HG02981 (cell line): ENCODE results near the gene RASGRP4.

Experiments
- ATAC-seq: cut with Tn5 transposase; IDR thresholded peaks from one replicate; pipeline ENCODE4 v1.9.1; 2021; ENCODE audit warnings: mild to moderate bottlenecking, moderate library complexity; ENCODE audit not compliant: unreplicated experiment

RASGRP4 gene

DNA sequence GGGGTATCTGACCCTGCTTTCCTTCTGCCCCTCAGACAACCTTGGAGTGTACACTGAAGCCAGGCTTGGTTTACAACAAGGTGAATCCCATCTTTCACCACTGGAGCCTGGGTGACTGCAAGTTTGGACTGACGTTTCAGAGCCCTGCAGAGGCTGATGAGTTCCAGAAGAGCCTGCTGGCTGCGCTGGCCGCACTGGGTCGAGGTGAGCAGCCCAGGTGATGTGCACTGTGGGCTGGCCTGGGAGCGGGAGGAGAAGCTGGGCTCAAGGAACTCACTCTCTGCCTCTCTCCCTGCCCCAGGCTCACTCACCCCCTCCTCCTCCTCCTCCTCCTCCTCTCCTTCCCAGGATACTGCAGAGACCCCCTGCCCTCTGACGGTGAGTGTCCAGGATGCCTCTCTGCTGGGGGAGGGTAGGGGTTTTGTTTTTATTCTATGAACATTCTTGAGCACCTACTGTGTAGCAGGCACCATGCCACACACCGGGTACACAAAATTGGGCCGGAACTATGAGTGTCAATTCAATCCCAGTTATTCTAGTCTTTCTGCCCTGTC is 34.0 kb downstream of the RASGRP4 start:
- no peak for ATAC-seq

- no peak for ATAC-seq
Measured at GRCh38 chr19:38389957-38390924, 35.8 kb downstream of the RASGRP4 start.

DNA sequence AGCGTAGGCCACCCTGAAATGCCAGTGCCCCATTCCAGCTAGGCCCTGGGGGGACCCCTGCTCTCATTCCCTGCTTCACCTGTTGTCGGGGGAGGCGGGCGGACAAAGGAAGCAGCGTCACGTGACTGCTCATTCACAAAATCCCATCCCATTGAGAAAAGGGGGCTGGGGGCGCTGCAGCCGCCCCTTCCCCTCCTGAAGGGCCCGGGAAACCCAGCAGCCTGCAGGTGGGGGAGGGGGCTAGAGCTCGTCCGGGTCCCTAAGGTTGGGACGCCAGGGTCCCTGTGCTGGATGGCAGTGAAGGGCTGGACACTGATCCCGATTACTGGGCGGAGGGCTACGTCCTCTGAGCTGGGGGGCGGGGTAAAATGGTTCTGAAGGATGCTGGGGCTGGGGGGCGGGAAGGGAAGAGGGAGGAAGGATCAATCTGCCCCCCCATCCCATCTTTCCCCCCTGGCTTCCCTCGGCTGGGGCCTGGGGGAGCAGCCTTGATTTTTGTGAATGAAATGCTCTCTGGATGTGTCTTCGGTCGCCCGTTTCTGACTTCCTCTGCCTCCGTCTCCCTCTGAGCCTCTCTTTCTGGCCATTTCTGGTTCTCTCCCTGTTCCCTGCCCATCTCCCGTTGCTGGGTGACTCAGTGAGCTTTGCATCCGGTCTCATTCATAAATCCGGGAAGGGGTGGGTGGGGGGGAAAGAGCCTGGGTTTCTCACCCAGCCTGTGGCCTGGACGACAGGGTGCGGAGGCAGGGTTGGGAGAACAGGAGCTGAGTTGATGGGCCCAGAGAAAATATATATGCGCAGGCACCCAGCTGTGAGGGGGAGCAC is 36.7 kb downstream of the RASGRP4 start:
- ATAC-seq: no peak

DNA sequence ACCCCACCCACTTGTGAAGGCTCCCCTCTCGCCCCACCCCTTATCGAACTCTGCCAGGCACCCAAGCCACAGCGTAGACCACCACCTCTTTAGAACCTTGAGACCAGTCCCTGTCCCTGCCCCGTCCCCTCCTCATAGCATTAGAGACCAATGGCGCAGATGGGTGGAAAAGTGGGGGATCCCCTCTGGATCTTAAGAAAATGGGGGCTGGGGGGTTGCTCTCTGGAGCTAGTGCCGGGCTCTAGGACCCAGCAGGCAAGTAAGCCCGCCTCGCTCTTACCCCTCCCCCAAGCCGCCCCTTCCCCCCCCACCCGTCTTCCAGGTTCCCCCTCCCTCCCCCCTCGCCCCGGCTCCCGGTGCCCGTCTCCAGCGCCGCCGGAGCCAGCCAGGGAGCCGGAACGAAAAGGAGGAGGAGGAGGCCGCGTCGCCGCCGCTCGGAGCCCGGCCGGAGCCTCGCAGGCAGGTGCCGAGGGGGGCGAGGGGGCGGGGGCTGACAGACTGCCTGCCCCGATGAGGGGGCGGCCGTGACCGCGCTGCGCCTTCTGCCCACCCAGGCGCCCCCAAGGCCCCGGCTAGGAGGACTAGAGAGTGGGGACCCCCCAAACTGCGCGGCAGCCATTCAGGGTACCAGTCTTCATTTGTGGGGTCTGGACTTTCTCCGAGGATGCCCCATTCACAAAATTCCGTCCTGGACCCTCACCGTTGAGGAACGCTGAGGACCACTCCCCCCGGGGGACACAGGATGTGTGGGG is 37.5 kb downstream of the RASGRP4 start, which contains the start of gene SPRED3:
TSS of gene SPRED3 (plus strand) at position 349 of the 752 bp plus-strand sequence. CDS start 1,606 bp downstream, outside the sequence.
- ATAC-seq: no peak

DNA sequence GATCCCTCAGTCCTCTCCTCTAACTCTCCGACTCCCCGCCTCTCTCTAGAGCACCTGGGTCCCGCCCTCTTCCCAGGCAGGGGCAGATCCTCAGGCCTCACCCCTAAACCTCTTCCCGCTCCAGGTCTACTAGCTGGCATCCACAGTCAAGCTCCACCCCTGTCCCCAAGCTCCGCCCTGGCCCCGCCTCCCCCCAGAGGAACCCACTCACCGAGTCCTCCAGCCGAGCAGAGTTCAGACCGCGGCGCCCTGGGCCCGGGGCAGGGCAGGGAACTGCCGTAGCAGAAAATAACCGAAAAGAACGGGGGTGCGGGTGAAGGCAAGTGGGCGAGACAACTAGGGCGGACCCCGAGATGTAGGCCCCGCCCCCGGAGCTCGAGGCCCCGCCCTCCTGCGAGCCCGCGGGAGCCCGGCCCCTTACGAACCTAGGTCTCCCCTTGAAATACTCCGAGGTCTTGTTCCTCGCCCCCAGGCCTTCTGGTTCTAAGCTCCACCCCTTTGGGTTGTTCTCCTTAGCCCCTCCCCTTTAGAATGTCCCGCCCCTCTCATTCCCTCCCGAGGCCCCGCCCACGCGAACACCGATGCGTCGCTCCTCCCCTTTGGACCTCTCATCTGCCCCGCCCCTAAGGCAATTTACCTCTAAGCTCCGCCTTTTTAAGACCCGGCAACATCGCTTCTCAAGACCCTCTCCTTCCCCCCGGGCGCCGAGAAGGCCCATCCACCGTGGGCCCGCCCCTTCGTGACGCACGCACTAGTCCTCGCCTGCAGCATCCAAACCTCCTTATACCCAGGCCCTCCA is 38.3 kb downstream of the RASGRP4 start, which contains the start of gene GGN:
TSS of gene GGN (minus strand) at position 485 of the 799 bp plus-strand sequence. CDS start 773 bp downstream, outside the sequence.
- no peak for ATAC-seq

DNA sequence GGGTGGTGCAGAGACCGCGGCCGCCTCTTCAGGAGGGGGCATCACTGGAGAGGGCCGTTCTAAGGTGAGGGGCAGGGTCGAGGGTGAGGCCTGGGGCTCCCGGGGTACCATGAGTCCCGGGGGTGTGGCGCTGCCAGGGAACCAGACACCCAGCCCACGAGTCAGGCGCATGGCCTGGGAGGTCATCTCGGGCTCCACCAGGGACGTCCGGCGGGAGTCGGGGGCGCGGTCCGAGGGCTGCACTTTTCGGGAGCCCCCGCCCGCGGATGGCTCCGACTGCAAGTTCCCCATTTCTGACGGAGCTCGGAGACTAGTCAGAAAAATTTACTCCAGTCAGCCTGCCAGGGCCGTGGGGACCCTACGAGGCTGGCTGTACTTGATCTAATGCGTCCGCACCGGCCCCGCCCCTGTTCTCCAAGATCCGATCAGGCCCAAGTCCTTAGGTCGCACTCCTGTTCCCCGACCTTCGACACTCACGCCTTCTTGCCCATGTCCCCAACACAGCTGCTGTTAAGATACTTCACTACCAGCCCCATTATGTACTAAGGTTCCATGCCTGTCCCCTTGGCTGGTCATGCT is 39.0 kb downstream of the RASGRP4 start:
- ATAC-seq: no peak

GRCh38 chr19:38386300-38386970 is 39.6 kb downstream of the RASGRP4 start:
- ATAC-seq: no peak

GRCh38 chr19:38385804-38386257 is 40.2 kb downstream of the RASGRP4 start:
- no peak for ATAC-seq

DNA sequence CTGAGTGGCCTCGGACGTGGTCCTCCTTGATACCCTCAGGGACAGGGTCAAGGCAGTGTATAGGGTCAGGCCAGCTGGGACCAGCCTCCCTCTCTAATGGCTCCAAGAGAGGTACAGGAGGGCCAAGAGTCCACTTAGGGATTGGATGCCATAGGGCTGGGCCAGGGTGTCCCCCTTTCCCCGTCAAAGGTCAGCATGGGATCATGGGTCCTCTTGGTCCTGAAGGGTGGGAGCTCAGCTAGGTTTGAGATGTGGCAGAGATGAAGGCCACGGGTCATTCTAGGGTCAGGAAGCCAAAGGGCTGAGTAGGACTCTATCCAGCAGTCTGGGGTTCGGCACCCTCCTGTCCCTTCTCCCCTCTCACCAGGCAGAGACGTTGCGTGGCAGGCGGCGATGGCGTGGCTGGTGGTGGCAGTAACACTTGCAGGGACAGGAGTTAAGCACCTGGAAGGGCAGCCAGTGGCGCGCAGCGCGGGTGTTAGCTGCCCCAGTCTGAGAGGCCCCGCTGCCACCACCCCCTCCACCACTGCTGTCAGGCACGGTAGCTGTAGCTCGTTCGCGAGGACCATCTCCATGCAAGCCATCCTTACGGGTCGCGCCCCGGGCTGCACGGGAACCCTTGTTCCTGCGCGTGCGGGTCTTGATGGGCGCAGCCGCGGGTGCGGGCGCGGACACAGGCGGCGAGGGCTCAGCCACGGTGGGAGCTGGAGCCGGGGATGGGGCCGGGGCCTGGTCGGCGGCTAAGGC is 40.8 kb downstream of the RASGRP4 start:
- no peak for ATAC-seq

DNA sequence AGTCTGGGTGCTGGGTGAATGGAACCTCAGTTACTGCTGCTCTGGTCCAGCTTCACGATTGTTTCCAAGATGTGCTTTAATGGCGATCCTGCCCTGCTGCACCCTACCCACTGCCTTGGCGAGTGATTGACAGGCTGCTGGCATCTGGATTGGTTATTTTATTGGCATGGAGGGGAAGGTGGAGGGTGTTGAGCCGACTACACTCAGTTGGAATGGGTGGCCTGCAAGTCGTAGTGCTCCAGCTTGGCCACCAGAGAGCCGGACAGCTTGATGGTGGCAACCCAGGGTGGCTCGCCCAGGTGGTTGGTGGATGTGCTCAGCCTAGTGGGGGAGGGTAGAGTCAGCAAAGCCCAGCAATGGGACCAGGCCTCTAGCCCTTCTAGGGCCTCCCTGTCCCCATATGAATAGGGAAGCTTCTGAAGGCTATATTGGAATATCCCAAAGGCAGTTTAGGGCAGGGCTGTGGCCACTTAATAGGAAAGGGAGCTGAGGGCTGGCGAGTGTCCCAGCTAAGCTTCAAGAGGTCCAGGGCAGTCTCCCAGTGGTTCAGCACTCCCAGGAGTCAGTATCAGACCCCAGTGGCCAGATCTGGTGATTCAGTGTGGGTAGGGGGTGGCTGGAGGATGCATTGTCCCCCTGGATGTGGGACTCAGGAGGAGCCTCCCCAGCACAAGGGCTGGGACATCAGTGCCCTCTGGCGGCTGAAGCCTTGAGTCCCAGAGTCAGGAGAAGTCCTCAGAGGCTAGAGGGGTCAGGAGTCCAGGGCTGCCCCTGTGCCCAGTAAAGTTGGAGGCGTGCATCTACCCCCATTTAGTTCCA is 41.6 kb downstream of the RASGRP4 start:
- no peak for ATAC-seq

DNA sequence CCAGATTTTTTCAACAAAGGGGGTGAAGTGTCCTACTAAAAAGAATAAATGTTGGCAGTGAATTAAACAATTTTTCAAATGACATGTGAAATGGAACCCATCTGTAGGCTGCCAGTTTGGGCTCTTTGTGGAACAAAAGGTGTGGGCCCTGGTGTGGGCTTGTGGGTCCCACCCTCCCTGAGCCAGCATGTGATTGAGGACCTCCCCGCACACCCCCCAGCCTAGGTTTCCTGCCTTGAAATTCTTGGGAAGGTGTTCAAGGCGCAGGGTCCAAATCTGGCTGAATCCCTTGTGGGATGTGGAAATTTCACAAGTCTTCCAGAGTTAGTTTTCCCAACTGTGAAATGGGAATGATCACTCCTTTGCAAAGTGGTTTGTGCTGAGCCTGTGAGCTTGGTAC is 42.3 kb downstream of the RASGRP4 start:
- ATAC-seq: no peak

DNA sequence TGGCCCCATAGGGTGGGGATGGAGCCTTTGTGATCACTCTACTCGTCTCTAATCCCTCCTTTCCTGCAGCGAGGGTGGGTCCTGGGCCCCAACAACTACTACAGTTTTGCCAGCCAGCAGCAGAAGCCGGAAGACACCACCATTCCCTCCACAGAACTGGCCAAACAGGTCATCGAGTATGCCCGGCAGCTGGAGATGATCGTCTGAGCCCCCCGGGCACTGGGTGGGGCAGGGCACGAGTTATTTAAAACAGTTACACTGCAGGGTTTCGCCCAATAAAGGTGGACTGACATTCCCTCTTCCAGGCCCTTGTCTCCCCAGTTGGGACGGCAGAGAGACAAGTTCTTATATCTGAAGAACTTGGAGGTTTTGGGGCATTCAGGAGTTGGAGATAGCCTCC is 42.8 kb downstream of the RASGRP4 start:
- no peak for ATAC-seq

- no peak for ATAC-seq
Measured at GRCh38 chr19:38381138-38381537, 44.9 kb downstream of the RASGRP4 start.

DNA sequence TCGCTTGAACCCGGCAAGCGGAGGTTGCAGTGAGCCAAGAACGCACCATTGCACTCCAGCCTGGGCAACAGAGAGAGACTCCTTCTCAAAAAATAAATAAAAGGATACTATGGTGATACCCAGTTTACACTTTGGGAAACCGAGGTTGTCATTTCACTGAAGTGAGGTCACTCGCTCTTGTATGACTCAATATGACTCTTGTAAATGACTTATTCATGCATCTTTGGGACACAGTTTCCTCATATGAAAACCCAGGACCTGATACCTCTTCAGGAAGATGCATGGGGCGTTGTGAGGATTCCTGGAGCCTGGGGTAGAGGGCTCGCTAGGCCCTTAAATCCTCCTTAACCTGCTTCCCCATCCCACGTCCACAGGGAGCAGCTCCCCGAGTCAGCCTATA is 47.2 kb downstream of the RASGRP4 start:
- ATAC-seq: no peak

- no peak for ATAC-seq
Measured at GRCh38 chr19:38377052-38377451, 49.0 kb downstream of the RASGRP4 start.

GRCh38 chr19:38376576-38376975 is 49.4 kb downstream of the RASGRP4 start:
- no peak for ATAC-seq

DNA sequence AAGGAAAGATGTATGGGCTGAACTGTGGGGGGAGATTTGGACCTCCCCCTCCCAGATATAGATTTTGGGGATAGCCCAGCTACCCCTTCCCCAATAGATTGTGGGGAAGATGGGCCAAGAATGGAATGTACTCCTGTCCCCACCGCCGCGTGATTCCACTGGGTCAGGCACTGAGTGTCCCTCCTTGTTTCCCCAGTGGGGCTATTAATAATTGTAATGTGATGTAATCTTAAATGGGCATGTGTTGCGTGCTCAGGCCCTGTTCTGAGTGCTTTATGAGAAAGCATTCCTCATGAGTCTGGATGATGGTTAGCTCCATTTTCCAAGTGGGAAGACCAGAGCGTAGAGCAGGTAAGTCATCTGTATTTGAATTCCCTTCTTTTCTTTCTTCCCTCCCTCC is 50.3 kb downstream of the RASGRP4 start:
- no peak for ATAC-seq
